Ishikawa (cell line): ENCODE results near the gene ANKS4B.

ENCODE experiments used
- CEBPB ChIP-seq: IDR thresholded peaks from 2 replicates; pipeline ENCODE4 v1.6.1; 2012
- CREB1 ChIP-seq: IDR thresholded peaks from 2 replicates; pipeline ENCODE4 v1.6.1; 2012; ENCODE audit warnings: low read depth
- EGR1 ChIP-seq: IDR thresholded peaks from 2 replicates; pipeline ENCODE4 v1.6.1; 2012
- EP300 ChIP-seq: IDR thresholded peaks from 2 replicates; pipeline ENCODE4 v1.6.1; 2012; ENCODE audit warnings: borderline replicate concordance
- FOXM1 ChIP-seq: IDR thresholded peaks from 2 replicates; pipeline ENCODE4 v1.6.1; 2012; ENCODE audit warnings: low read depth, borderline replicate concordance
- NFIC ChIP-seq: IDR thresholded peaks from 2 replicates; pipeline ENCODE4 v1.6.1; 2012
- RAD21 ChIP-seq: IDR thresholded peaks from 2 replicates; pipeline ENCODE4 v1.6.1; 2012; ENCODE audit warnings: low read depth
- TAF1 ChIP-seq: IDR thresholded peaks from 2 replicates; pipeline ENCODE4 v1.6.1; 2012; ENCODE audit warnings: low read depth, mild to moderate bottlenecking
- TCF12 ChIP-seq: IDR thresholded peaks from 2 replicates; pipeline ENCODE4 v1.6.1; 2012; ENCODE audit warnings: low read depth
- TEAD4 ChIP-seq: IDR thresholded peaks from 2 replicates; pipeline ENCODE4 v1.6.1; 2012
- YY1 ChIP-seq: IDR thresholded peaks from 2 replicates; pipeline ENCODE4 v1.6.1; 2012; ENCODE audit warnings: low read depth
- ZBTB7A ChIP-seq: IDR thresholded peaks from 2 replicates; pipeline ENCODE4 v1.6.1; 2012; ENCODE audit warnings: low read depth
- TF ChIP-seq, protein P1 (sequence below): IDR thresholded peaks from 2 replicates; pipeline ENCODE4 v1.6.1; 2012; ENCODE audit warnings: low read depth, mild to moderate bottlenecking
- TF ChIP-seq, protein P2 (sequence below): IDR thresholded peaks from 2 replicates; pipeline ENCODE4 v1.6.1; 2012
- TF ChIP-seq, protein P3 (sequence below): IDR thresholded peaks from 2 replicates; pipeline ENCODE4 v1.6.1; 2012

The ANKS4B gene, protein sequence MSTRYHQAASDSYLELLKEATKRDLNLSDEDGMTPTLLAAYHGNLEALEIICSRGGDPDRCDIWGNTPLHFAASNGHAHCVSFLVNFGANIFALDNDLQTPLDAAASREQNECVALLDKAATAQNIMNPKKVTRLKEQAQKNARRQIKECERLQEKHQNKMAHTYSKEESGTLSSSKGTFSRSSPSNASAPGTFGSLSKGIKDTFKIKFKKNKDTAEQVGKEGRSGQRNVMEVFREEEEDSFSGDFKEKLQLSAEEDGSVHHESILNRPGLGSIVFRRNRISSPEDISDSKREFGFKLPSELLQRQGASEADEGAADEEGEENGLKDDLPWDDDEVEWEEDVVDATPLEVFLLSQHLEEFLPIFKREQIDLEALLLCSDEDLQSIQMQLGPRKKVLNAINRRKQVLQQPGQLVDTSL

DNA sequence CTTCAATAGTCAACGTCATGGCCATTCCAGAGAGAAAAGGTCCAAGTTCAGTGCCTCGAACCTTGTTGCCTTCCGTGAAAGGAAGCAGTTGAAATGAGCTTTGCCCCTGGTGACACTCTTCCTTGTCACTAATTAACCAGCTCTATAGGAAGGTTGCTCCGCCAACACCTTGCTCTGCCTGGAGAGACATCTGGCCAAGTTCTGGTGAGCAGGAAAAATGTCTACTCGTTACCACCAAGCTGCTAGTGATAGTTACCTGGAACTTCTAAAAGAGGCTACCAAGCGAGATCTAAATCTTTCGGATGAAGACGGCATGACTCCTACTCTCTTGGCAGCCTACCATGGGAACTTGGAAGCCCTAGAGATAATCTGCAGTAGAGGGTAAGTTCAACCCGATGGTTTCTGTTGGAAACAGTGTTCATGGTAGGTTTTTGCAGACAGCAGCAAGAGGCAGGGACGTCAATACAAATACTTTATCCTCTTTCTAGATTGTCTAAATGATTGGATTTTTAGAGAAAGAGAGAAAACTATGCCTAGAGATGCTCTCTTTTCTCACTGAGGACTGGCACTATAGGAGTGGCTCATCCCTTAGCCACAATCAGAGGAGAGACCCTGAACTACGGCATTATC lies at the start of gene ANKS4B:
Gene ANKS4B, plus strand, starts transcription at position 179 of the 630 bp plus-strand sequence. Its CDS starts 39 bp downstream, at position 218.
- TF ChIP-seq EP300 (no peak), TAF1 (no peak), NFIC (no peak), FOXM1 (no peak), ZBTB7A (no peak), EGR1 (no peak), TCF12 (no peak), RAD21 (no peak), CREB1 (no peak)
- TF ChIP-seq, protein P1, sequence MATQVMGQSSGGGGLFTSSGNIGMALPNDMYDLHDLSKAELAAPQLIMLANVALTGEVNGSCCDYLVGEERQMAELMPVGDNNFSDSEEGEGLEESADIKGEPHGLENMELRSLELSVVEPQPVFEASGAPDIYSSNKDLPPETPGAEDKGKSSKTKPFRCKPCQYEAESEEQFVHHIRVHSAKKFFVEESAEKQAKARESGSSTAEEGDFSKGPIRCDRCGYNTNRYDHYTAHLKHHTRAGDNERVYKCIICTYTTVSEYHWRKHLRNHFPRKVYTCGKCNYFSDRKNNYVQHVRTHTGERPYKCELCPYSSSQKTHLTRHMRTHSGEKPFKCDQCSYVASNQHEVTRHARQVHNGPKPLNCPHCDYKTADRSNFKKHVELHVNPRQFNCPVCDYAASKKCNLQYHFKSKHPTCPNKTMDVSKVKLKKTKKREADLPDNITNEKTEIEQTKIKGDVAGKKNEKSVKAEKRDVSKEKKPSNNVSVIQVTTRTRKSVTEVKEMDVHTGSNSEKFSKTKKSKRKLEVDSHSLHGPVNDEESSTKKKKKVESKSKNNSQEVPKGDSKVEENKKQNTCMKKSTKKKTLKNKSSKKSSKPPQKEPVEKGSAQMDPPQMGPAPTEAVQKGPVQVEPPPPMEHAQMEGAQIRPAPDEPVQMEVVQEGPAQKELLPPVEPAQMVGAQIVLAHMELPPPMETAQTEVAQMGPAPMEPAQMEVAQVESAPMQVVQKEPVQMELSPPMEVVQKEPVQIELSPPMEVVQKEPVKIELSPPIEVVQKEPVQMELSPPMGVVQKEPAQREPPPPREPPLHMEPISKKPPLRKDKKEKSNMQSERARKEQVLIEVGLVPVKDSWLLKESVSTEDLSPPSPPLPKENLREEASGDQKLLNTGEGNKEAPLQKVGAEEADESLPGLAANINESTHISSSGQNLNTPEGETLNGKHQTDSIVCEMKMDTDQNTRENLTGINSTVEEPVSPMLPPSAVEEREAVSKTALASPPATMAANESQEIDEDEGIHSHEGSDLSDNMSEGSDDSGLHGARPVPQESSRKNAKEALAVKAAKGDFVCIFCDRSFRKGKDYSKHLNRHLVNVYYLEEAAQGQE, result no peak
- TF ChIP-seq, protein P2, sequence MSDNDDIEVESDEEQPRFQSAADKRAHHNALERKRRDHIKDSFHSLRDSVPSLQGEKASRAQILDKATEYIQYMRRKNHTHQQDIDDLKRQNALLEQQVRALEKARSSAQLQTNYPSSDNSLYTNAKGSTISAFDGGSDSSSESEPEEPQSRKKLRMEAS, result no peak
- TF ChIP-seq, protein P3, sequence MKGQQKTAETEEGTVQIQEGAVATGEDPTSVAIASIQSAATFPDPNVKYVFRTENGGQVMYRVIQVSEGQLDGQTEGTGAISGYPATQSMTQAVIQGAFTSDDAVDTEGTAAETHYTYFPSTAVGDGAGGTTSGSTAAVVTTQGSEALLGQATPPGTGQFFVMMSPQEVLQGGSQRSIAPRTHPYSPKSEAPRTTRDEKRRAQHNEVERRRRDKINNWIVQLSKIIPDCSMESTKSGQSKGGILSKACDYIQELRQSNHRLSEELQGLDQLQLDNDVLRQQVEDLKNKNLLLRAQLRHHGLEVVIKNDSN, result no peak

DNA sequence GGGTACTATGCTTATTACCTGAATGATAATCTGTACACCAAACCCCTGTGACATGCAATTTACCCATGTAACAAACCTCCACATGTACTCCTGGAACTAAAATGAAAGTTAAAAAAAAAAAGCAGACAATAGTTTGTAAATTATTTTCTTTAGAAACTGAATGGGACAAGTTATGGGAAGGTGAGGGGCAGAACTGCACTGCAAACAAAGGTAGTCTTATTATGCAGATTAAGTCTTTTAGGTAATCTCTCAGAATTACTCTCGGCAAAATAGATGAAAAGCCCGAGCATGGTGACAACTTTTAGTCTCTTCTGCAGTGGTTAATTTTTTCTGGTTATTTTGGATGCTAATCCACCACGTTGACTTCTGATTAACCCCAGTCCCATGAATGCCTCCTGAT lies 49.5 kb upstream of the ANKS4B start:
- TF ChIP-seq, protein P2, result no peak
- TF ChIP-seq ZBTB7A (no peak), TAF1 (no peak), TEAD4 (no peak), EP300 (no peak)
- TF ChIP-seq, protein P3, result no peak

DNA sequence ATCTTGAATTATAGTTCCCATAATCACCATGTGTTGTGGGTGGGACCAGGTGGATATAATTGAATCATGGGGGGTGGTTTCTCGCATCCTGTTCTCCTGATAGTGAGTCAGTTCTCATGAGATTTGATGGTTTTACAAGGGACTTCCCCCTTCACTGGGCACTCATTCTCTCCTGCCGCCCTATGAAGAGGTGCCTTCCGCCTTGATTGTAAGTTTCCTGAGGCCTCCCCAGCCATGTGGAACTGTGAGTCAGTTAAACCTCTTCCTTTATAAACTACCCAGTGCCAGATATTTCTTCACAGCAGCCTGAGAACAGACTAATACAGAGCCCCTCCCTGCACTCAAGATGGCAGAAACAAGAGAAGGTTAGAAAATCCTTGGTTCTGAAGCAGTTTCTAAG lies 48.7 kb upstream of the ANKS4B start:
- TF ChIP-seq CREB1 (no peak), YY1 (no peak), EP300 (no peak), TAF1 (no peak), CEBPB (no peak), ZBTB7A (no peak)

DNA sequence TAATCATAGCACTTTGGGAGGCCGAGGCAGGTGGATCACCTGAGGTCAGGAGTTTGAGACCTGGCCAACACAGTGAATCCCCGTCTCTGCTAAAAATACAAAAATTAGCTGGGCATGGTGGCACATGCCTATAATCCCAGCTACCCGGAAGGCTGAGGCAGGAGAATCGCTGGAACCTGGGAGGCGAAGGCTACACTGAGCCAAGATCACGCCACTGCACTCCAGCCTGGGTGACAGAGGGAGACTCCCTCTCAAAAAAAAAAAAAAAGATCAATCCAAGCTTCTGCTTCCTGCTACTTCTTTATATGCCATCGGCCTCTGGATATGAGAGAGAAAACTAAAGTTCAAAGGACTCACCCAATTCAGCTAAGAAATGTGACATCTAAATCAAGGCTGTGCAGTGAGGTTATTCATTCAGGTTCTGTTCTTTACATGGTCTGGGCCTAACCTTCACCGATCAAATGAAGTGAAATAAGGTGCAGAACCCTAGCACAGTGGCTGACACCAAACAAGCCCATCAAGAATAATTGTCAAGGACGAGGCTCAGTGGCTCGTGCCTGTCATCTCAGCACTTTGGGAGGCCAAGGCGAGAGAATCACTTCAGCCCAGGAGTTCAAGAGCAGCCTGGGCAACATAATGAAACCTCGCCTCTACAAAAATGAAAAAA lies 47.7 kb upstream of the ANKS4B start:
- TF ChIP-seq NFIC, result no peak
- TF ChIP-seq, protein P3, result no peak
- no peak for TF ChIP-seq CREB1
- TF ChIP-seq CEBPB, result no peak
- TF ChIP-seq EGR1, result no peak

DNA sequence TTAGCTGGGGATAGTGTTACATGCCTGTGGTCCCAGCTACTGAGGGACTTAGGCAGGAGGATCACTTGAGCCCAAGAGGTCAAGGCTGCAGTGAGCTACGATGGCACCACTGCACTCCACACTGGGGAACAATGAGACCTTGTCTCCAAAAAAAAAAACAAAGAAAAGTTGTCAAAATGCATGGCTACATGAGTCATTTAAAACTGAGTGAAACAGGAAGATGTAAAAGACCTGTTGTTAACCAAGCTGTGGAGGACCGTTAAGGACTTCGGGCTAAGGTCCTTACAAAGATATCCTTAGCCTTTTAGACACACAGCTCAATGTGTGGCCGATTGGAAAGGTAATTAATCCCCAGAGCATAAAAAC lies 47.2 kb upstream of the ANKS4B start:
- TF ChIP-seq, protein P2, result no peak
- TF ChIP-seq, protein P1, result no peak
- TF ChIP-seq RAD21 (no peak), EGR1 (no peak), TAF1 (no peak), EP300 (no peak), TCF12 (no peak), ZBTB7A (no peak), TEAD4 (no peak), YY1 (no peak), CREB1 (no peak), NFIC (no peak), CEBPB (no peak), FOXM1 (no peak)
- TF ChIP-seq, protein P3, result no peak
